ENCODE results near the gene GRK4. TPM values are rescaled to one million over a fixed set of nuclear protein-coding genes. Genes with fewer than 3 reads are reported as not detected.
"Not testable (repeated sequence)": the region's sequence is repeated elsewhere in the genome, so short reads cannot be mapped to it uniquely, and the experiment has no call there.

GRK4 gene
- total and polyA plus RNA-seq, 2 of the 4 experiments (the other 2 are of a cell fraction) = 1.6 to 2.2 TPM

DNA sequence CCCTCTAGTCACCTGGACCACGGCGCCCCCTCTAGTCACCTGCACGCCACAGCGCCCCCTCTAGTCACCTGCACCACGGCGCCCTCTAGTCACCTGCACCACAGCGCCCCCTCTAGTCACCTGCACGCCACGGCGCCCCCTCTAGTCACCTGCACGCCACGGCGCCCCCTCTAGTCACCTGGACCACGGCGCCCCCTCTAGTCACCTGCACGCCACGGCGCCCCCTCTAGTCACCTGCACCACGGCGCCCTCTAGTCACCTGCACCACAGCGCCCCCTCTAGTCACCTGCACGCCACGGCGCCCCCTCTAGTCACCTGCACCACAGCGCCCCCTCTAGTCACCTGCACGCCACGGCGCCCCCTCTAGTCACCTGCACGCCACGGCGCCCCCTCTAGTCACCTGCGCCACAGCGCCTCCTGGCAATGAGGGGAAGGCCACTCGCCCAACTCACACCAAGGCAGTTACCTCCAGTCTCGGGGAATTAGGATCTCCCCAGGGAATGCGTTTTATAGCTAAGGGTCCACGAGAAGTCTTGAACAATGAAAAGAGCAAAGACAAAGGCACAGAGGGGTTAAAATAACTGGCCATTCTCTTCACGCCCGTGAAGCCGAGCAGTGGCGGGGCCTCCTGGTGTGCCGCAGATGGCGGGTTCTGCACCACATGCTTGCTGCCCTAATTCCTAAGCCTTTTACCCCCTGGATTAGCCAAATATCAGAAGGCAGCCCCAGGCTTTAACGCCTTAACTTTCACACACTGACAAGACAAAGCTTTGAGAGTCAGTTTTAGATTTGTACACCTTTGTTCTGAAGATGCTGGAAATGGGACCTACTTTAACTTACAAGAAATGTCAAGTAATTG lies 8.0 kb upstream of the GRK4 start:
- H3K36me3 ChIP-seq (ENCODE audit: control insufficient read depth, insufficient read depth, low read length) = peaks cover 46% of the 10 kb centered on the region
- peaks cover 28 to 63% of the 10 kb centered on the region in 2 experiments for H3K79me1 ChIP-seq (ENCODE audit: low read depth in 1 of 2, low read length in 2 of 2)
- H3K4me3 ChIP-seq (ENCODE audit: insufficient read depth, low read depth, low read length); H3K27me3 ChIP-seq (ENCODE audit: control insufficient read depth, insufficient read depth, low read length); DNase-seq; POLR2A ChIA-PET (ENCODE audit: unreplicated experiment); H4K5ac ChIP-seq (ENCODE audit: low read depth, low read length); H3K27ac ChIP-seq (ENCODE audit: insufficient read depth, low read length); H2BK120ac ChIP-seq (ENCODE audit: low read depth, low read length); ATAC-seq (ENCODE audit: low read depth); H3K4me2 ChIP-seq (ENCODE audit: low read depth, low read length); H3K4me1 ChIP-seq (ENCODE audit: control insufficient read depth, insufficient read depth, low read length); H3K23ac ChIP-seq (ENCODE audit: low read depth, low read length); H3K14ac ChIP-seq (replicated peaks; ENCODE audit: low read depth, low read length); H3K9ac ChIP-seq (ENCODE audit: low read depth, low read length); H3K9me3 ChIP-seq (ENCODE audit: control insufficient read depth, insufficient read depth, low read length); H2AK9ac ChIP-seq (replicated peaks; ENCODE audit: low read depth, low read length, poor library complexity); dilution Hi-C loops (cut with HindIII; ENCODE audit: low sequenced_read_pairs, unreplicated experiment); BruUV-seq (replicated peaks); H2AFZ ChIP-seq (replicated peaks; ENCODE audit: low read length, poor library complexity); H3K18ac ChIP-seq (ENCODE audit: low read depth, low read length); in situ Hi-C loops (cut with MboI; ENCODE audit: low sequenced_read_pairs); H2BK20ac ChIP-seq (ENCODE audit: low read depth, low read length); H2AK5ac ChIP-seq (ENCODE audit: low read depth, low read length); H3K4ac ChIP-seq (ENCODE audit: low read depth, low read length); H4K91ac ChIP-seq (ENCODE audit: insufficient read depth, low read depth, low read length); H2BK5ac ChIP-seq (ENCODE audit: low read depth, low read length, poor library complexity, severe bottlenecking); H4K8ac ChIP-seq (ENCODE audit: low read depth in 2 of 2, low read length in 2 of 2); H3K56ac ChIP-seq (ENCODE audit: extremely low read depth, insufficient read depth, low read length); H2BK15ac ChIP-seq (ENCODE audit: low read depth, low read length); intact Hi-C loops (cut with micrococcal nuclease): not testable (repeated sequence)
- CTCF ChIA-PET = interaction anchor here (0.5 to 0.7 kb wide), 2 partner anchors 64 to 282 kb away, joined by 3 to 4 read pairs; no protein-coding TSS in a partner anchor
- H4K20me1 ChIP-seq (ENCODE audit: insufficient read depth, low read length) = peaks cover 34% of the 10 kb centered on the region
- peaks cover 12% of the 10 kb centered on the region; the same call in 1 of the 2 replicates for H3K9me1 ChIP-seq (ENCODE audit: insufficient read depth, low read length)
- WGBS, 2 experiments (ENCODE audit: extremely low coverage in 2 of 2, insufficient read length in 1 of 2) = 96% methylated on average over 15 of the region's 44 CpGs; no CpG with 5 or more reads in 1 of the 2 experiments
